ENCODE results near the gene TSSK6.

DNA sequence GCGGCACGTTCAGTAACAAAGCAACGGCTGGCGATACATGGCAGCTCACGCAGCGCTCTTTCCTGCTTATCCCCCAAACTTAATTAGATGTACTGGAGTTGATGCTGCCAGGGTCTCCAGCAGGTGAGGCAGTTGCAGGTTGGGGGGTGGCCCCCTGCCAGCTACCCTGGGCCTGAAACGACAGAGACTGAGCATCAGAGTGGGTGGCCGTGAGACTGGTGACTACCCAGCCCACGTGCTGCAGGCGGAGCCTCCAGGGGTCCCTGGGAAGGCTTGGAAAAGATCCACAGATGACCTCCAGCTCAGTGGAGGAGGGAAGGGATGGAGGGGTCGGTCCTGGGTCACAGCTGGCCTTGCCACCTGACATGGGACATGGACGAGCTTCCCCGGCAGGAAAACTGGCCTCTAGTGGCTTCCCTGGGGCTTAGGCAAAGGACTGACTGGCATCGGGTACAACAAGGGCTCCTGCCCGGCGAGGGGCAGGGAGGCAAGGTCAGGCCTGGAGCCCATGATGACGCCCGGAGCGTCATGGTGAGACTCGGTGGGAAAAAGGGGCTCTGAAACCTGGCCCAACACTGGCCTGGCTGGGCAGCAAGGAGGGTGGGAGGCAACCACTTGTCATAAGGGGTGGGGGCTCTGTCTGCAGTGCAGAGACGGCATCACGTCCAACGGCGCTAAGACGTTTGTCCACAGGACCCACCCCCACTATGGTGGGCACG is 46.8 kb upstream of the TSSK6 start:
- TF ChIP-seq, protein P1, sequence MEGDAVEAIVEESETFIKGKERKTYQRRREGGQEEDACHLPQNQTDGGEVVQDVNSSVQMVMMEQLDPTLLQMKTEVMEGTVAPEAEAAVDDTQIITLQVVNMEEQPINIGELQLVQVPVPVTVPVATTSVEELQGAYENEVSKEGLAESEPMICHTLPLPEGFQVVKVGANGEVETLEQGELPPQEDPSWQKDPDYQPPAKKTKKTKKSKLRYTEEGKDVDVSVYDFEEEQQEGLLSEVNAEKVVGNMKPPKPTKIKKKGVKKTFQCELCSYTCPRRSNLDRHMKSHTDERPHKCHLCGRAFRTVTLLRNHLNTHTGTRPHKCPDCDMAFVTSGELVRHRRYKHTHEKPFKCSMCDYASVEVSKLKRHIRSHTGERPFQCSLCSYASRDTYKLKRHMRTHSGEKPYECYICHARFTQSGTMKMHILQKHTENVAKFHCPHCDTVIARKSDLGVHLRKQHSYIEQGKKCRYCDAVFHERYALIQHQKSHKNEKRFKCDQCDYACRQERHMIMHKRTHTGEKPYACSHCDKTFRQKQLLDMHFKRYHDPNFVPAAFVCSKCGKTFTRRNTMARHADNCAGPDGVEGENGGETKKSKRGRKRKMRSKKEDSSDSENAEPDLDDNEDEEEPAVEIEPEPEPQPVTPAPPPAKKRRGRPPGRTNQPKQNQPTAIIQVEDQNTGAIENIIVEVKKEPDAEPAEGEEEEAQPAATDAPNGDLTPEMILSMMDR (IDR thresholded peaks at IDR 0.05; ENCODE audit: low read depth, low read length) = no peak
- no peak for TF ChIP-seq EZH2phosphoT487 (IDR thresholded peaks at IDR 0.05; ENCODE audit: low read depth)
